Activated effector memory CD4-positive, alpha-beta T cell treated with anti-CD3 and anti-CD28 coated beads, Interleukin-2, amount 50 U/mL, for 16 hours (primary cell): ENCODE measurements around the gene EEFSEC.

Experiments
- DNase-seq: peaks from one replicate; pipeline ENCODE4 v3.0.0-alpha.2; 2020

The EEFSEC gene

GRCh38 chr3:128218548-128219257, 65.4 kb downstream of the EEFSEC start:
- DNase-seq = no peak

GRCh38 chr3:128221328-128221727, 68.0 kb downstream of the EEFSEC start:
- DNase-seq = no peak

GRCh38 chr3:128222796-128223385, 69.6 kb downstream of the EEFSEC start:
- DNase-seq = no peak

GRCh38 chr3:128226186-128226725, 73.0 kb downstream of the EEFSEC start:
- no peak for DNase-seq

GRCh38 chr3:128226795-128227395, 73.6 kb downstream of the EEFSEC start:
- DNase-seq = peak; percentile 72

- DNase-seq = no peak
Measured at GRCh38 chr3:128227507-128227906, 74.2 kb downstream of the EEFSEC start.

DNA sequence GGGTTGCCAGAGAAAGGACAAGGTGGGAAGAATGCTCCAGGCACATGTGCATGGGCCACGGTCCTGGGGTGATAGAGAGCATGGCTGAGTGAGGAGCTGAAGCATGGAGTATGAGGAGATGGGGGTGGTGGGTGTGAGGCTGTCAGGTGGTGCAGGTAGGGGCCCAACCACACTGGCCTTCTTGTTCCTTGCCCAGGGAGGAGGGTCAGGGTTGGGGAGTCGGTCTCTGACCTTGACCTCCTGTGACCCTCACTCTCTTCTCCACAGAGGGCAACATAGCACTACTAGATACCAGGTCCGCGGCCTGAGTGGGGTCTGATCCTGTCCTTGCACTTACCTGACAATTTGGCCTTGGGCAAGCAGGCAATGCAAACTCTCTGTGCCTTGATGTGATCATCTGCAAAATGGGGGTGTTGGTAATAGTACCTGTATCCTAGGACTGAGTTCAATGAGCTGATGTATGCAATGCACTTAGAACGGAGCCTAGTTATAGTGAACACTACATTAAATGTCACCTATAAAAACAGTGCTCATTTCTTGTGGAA, 75.2 kb downstream of the EEFSEC start:
- no peak for DNase-seq

GRCh38 chr3:128229106-128229857, 76.0 kb downstream of the EEFSEC start:
- DNase-seq = no peak

DNA sequence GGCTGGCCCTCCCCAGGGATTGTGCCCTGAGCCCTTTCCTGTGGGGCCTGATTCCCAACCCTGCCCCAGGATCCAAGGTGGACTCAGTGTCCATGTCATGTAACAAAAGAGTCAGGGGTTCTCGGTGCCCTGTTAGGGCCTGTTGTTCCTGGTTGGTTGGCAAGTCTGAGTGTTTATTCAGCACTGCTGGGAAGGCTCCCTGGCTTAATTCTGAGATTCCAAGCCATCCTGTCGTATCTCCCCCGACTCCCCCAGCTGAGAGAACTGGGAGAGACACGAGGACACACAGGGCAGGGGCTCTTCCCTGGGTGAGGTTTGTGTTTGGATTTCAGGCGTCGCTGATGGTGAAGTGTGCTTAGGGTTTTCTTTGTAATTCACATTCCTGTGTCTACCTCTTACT, 78.3 kb downstream of the EEFSEC start:
- DNase-seq = no peak

GRCh38 chr3:128232376-128233178, 79.3 kb downstream of the EEFSEC start:
- no peak for DNase-seq

GRCh38 chr3:128235207-128235926, 82.1 kb downstream of the EEFSEC start:
- DNase-seq = no peak

DNA sequence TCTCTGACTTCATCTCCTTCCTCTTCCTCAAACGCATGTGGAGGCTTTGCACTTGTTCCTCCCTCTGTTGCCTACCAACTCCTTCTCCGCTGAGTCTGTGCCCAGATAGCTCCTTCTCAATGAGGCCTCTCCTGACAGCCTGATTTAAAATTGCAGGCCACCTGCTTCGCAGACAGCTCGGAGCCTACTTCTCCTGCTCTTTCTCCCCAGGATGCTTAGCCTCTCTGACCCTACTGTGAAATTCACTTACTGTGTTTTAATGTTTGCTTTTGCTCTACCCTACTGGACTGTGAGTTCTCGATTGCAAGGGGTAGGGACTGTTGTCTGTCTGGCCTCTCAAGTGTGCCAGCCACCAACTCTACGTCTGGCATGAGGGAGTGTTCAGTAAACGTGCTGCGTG, 83.4 kb downstream of the EEFSEC start:
- no peak for DNase-seq

- DNase-seq = no peak
Measured at GRCh38 chr3:128237348-128238183, 84.3 kb downstream of the EEFSEC start.

GRCh38 chr3:128238184-128238489, 84.9 kb downstream of the EEFSEC start:
- no peak for DNase-seq

GRCh38 chr3:128239304-128239703, 86.0 kb downstream of the EEFSEC start:
- no peak for DNase-seq

DNA sequence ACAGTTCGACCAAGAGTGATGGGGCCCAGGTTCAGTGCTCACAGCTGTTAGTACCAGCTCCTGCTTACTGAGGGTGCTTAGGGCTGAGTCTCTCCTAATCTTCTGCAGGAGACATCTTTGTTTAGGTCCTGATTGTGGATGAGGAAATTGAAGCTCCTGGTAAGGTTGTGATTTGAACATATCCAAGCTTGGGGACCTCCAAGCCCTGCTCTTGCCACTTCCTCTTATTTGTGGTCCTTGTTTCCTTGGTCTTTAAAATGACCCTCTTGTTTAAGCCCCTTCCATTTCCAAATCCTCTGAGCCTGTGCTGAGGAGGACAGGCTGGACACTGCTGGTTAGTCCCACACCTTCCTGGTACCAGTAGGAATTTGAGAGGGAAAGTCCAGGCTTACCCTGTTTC, 87.0 kb downstream of the EEFSEC start:
- DNase-seq = no peak

- no peak for DNase-seq
Measured at GRCh38 chr3:128241741-128242140, 88.5 kb downstream of the EEFSEC start.

DNA sequence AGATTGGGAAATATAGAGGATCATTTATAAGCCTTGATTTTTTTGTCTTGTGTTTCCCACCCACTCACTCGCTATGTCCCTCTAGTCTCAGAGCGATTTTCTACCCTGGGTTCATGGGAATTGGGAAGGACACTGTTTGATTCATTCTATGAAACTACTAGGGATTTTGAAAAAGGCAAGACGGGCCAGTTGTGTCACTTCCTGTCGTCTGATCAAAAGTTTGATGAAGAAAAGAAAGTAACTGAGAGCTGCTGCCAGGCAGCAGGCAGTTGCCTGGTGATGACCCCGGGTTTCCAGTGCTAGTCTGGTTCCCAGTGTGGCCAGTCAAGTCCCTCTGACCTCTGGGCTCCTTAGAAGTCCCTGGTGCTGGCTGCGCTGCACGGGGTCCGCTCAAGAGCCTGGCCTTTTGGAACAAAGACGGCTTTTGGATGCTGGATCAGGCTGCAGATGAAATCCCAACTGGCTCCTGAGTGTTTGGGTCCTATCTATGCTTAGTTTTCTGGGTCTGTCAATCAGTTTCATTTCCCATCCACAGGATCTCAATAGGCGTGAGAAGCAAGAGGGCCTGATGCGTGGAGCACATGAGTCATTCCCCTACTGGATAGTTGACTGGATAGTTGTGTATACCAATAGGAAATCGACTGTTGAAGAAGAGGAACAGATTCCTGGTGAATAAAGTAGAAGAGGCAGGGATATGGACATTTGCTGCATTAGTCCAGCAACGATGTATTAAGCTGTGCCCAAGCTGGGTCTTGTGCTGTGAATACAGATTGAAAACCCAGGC, 89.7 kb downstream of the EEFSEC start:
- DNase-seq = no peak

DNA sequence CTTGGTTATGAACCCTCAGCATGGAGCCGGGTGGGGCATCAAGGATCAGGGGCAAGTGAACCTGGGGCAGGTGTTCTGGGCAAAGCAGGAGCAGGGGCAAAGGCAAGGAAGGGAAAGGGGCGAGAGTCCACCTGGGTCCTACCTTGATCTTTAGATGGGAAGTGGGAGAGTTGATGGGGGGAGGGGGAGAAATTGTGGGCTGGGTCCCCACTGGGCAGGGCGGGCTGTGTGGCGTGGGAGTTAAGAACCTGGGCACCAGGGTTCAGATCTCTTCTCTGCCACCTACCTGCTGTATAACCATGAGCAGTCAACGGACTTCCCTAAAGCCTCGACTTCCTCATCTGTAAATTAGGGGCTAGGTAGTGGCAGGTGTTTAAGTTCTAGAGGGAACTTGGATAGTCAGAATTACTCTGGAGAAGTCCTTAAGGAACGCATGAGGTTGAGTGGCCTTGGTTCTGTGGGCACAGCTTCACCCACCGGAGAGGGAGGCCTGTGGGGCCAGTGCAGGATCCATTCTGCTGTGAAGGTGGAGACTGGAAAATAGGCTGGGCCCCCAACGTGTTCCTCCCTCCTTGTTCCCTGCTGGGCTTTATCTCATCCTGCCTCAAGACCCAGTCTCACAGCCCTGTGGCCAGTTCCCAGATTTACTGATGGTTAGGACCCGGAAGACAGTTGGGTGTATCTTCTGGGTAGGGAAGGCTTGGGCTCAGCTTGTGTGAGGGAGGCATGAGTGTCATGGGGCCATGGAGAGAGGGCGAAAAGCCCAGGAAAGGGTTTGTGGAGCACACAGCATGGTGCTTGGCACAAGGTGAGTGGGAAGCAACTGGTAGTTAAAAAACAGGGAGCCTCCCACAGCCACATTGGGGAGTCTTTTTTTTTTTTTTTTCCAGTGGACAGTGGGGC, 90.6 kb downstream of the EEFSEC start:
- no peak for DNase-seq
